ENCODE results near the gene CYP2B6.
A peak's percentile ranks its signal among the peaks of the same experiment; 100 is the strongest.
"Not testable (repeated sequence)": the region's sequence is repeated elsewhere in the genome, so short reads cannot be mapped to it uniquely, and the experiment has no call there.

CYP2B6 gene

DNA sequence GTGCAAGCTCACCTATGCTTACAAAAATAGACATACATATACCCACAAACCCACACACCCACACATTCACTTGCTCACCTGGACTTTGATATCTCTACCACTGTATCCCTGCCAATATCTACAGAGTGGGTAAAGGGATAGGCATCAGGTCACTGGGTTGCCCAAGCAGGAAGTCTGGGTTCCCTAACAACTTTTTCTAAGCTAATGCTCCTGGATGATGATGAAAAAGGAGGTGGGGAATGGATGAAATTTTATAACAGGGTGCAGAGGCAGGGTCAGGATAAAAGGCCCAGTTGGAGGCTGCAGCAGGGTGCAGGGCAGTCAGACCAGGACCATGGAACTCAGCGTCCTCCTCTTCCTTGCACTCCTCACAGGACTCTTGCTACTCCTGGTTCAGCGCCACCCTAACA, at the start of gene CYP2B6:
CYP2B6 (plus strand) TSS at position 311 of the 410 bp plus-strand sequence; CDS start at position 335, 24 bp downstream.
- no peak for DNase-seq

DNA sequence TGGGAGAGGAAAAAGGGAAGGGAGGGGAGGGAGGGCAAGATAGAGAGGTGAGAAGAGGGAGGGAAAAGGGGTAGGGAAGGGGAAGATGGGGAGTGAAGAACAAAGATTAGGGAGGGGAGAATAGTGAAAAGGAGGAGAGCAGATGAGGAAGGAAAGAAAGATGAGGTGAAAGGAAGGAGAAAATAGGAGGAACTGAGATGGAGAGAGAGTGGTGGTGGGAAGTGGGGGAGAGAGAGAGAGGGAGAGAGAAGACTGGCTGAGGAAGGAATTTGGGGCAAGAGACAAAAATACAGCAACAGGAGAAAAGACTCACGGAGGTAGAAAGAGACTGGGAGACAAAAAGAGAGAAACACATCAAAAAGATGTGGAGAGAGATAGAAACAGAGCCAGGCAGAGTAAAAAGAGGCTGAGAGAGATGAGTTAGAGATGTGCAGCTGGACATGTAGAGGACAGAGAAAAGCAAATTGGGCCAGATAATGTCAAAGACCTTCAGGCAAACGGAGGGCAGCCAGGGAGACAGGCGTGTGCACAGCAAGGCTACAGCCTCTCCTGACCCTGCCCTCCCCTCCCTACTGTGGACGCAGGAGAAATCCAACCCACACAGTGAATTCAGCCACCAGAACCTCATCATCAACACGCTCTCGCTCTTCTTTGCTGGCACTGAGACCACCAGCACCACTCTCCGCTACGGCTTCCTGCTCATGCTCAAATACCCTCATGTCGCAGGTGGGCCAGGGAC, 49.4 kb upstream of the CYP2B6 start:
- no peak for DNase-seq

DNA sequence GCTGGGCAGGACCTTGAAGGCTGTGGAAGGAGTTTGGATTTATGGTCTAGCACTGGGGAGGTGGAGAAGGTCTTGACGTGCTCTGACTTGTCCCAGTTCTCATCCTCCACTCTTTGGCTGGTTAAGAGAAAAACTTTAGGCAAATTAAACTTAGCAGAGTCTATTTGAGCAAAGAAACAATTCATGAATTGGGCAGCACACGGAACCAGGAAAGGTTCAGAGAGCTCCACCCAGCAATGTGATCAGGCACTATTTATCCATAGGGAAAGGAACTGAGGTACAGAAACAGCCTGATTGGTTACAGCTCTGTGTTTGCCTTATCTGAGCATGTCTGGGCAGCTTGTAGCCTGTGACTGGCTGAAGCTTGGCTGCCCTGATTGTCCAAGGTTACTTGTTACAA, 45.4 kb upstream of the CYP2B6 start:
- DNase-seq = no peak

- DNase-seq = no peak
Observed at GRCh38 chr19:40947114-40947513, 44.0 kb upstream of the CYP2B6 start.

DNA sequence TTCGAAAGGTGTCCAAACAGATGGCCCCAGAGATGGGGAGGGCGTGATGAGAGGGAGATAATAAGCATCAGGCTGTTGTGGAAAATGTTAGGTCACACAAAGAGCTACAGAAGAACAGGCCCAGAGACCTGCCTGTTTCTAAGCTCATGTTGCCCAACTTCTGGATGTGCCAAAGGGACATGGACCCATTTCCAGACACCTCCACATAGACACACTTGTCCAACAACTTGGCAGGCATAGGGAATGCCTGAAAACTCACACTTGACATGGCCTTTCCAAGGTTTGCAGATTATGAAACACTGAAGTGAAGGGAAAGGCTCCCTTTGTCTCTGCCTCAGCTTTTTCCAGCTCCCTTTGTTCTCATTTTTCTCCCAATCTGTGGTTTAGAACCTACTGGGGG, 43.5 kb upstream of the CYP2B6 start:
- no peak for DNase-seq

DNA sequence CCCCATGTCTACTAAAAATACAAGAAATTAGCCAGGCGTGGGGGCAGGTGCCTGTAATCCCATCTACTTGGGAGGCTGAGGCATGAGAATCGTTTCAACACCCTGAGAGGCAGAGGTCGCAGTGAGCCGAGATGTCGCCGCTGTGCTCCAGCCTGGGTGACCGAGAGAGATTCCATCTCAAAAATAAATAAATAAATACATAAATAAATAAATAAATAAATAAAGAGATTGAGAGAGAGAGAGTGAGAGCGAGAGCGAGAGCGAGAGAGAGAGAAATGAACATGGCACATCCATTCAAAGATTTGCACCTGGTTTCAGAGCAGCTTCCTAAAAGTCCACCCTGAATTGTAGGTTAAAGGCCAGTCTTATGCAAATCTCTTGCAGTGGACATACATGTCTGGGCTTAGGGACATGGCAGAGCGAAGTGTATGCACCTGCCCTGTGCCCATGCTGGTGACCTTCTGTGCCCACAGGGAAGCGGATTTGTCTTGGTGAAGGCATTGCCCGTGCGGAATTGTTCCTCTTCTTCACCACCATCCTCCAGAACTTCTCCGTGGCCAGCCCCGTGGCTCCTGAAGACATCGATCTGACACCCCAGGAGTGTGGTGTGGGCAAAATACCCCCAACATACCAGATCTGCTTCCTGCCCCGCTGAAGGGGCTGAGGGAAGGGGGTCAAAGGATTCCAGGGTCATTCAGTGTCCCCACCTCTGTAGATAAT, 42.3 kb upstream of the CYP2B6 start:
- no peak for DNase-seq

GRCh38 chr19:40954573-40954972, 36.5 kb upstream of the CYP2B6 start:
- DNase-seq = no peak

- DNase-seq = no peak
Observed at GRCh38 chr19:40959338-40959737, 31.7 kb upstream of the CYP2B6 start.

- DNase-seq = no peak
Observed at GRCh38 chr19:40960062-40960685, 30.9 kb upstream of the CYP2B6 start.

DNA sequence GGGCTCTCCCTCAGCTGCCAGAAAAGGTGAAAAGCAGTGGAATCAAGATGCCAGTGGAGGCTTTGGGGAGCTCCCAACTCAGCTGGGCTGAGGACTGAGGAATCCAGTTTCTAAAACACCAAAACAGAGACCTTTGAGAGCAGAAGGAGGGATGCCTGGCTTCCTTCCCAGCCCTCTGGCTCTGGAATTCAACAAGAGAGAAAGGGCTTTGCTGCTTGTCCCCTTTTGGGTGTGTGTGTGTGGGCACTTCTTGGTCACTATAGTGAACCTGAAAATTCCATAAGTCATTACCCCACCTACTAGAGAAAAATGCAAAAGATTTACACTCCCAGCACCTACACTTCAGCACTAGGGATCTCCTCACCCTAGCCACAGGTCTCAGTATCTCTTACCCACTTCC, 30.3 kb upstream of the CYP2B6 start:
- no peak for DNase-seq

DNA sequence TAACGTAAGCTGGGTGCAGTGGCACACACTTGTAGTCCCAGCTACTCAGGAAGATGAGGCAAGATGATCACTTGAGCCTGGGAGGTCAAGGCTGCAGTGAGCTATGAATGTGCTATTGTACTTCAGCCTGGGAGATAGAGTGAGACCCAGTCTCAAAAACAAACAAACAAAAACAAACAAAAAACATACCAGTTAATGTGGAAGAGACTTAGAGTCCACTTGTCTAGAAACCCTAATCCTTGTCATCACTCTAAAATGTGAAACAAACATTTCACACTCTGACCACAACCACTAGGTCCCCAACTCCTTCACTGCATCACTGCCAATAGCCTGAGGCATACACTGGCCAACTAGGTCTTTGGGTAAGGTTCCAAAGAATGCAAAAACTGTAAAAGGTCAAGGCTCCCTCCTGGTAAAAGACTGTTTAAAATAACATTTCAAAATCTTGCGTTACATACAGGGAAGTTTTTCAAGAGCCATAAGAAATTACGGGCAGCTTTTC, 28.6 kb upstream of the CYP2B6 start:
- no peak for DNase-seq

GRCh38 chr19:40964361-40964760, 26.7 kb upstream of the CYP2B6 start:
- DNase-seq = not testable (repeated sequence)

DNA sequence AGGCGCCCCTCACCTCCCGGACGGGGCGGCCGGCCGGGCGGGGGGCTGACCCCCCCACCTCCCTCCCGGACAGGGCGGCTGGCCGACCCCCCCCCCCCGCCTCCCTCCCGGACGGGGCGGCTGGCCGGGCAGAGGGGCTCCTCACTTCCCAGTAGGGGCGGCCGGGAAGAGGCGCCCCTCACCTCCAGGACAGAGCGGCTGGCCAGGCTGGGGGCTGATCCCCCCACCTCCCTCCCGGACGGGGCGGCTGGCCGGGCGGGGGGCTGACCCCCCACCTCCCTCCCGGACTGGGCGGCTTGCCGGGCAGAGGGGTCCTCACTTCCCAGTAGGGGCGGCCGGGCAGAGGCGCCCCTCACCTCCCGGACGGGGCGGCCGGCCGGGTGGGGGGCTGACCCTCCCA, 25.7 kb upstream of the CYP2B6 start:
- not testable (repeated sequence) for DNase-seq

DNA sequence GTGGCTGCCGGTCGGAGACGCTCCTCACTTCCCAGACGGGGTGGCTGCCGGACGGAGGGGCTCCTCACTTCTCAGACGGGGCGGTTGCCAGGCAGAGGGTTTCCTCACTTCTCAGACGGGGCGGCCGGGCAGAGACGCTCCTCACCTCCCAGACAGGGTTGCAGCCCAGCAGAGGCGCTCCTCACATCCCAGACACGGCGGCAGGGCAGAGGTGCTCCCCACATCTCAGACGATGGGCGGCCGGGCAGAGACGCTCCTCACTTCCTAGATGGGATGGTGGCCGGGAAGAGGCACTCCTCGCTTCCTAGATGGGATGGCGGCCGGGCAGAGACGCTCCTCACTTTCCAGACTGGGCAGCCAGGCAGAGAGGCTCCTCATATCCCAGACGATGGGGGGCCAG, 24.5 kb upstream of the CYP2B6 start:
- DNase-seq = not testable (repeated sequence)

- DNase-seq = not testable (repeated sequence)
Observed at GRCh38 chr19:40968065-40968464, 23.0 kb upstream of the CYP2B6 start.

- not testable (repeated sequence) for DNase-seq
Observed at GRCh38 chr19:40969721-40970120, 21.4 kb upstream of the CYP2B6 start.

DNA sequence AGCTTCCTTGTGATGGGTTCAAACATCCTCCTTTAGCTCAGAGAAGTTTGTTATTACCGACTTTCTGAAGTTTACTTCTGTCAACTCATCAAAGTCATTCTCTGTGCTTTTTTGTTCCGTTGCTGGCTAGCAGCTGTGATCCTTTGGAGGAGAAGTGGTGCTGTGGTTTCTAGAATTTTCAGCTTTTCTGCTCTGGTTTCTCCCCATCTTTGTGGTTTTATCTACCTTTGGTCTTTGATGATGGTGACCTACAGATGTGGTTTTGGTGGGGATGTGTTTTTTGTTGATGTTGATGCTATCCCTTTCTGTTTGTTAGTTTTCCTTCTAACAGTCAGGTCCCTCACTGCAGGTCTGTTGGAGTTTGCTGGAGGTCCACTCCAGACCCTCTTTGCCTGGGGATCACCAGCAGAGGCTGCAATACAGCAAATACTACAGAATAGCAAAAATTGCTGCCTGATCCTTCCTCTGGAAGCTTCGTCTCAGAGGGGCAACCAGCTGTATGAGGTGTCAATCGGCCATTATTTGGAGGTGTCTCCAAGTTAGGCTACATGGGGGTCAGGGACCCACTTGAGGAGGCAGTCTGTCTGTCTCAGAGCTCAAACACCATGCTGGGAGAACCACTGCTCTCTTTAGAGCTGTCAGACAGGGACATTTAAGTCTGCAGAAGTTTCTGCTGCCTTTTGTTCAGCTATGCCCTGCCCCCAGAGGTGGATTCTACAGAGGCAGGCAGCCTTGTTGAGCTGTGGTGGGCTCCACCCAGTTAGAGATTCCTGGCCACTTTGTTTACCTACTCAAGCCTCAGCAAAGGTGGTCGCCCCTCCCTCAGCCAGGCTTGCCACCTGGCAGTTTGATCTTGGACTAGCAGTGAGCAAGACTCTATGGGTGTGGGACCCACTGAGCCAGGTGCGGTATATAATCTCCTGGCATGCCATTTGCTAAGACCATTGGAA, 20.4 kb upstream of the CYP2B6 start:
- DNase-seq = not testable (repeated sequence)

- peak; percentile 4 for DNase-seq
Observed at GRCh38 chr19:40974633-40975037, 16.4 kb upstream of the CYP2B6 start.

DNA sequence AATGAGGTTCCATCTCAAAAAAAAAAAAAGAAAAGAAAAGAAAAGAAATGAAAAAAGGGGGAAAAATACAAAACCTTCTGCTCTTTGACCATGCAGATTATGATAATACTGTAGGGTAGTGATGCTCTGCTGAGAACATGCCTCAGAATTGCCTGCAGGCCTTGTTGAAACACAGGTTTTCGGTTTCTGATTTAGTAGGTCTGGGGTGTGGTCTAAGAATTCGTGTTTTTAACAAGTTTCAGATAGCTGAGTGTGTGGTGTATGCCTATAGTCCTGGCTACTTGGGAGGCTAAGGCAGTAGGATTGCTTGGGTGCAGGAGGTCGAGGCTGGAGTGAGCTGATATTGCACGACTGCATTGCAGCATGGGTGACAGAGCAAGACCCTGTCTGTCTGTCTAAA, 14.9 kb upstream of the CYP2B6 start:
- no peak for DNase-seq

- DNase-seq = no peak
Observed at GRCh38 chr19:40976724-40977123, 14.4 kb upstream of the CYP2B6 start.

DNA sequence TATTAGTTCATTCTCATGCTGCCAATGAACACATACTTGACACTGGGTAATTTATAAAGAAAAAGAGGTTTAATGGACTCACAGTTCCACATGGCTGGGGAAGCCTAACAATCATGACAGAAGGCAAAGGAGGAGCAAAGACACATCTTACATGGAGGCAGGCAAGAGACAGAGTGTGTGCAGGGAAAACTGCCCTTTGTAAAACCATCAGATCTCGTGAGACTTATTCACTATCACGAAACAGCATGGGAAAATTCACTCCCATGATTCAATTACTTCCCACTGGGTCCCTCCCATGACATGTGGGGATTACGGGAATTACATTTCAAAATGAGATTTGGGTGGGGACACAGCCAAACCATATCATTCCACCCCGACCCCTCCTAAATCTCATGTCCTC, 11.3 kb upstream of the CYP2B6 start:
- not testable (repeated sequence) for DNase-seq

GRCh38 chr19:40980743-40981442, 10.2 kb upstream of the CYP2B6 start:
- DNase-seq = not testable (repeated sequence)

Data from NCI-H446 treated with DMSO at 0.1 percent for 48 hours (cell line).